ENCODE measurements around the gene KRT78.
"Not testable (repeated sequence)": the region's sequence is repeated elsewhere in the genome, so short reads cannot be mapped to it uniquely, and the experiment has no call there.

The KRT78 gene

GRCh38 chr12:52795694-52796428 is 52.9 kb downstream of the KRT78 start, which contains the start of gene KRT3:
TSS of gene KRT3 (minus strand) at chr12:52796117. CDS start at chr12:52796042, 75 bp downstream.
- no peak for DNase-seq

GRCh38 chr12:52795332-52795674 is 53.5 kb downstream of the KRT78 start:
- not testable (repeated sequence) for DNase-seq

- DNase-seq = no peak
These were observed 54.1 kb downstream of the KRT78 start for GRCh38 chr12:52794479-52795331.

- no peak for DNase-seq
These were observed 56.4 kb downstream of the KRT78 start for GRCh38 chr12:52792185-52793029.

- no peak for DNase-seq
These were observed 57.3 kb downstream of the KRT78 start for GRCh38 chr12:52791271-52792184.

- DNase-seq = no peak
These were observed 58.1 kb downstream of the KRT78 start for GRCh38 chr12:52790427-52791270.

GRCh38 chr12:52789637-52790426 is 59.0 kb downstream of the KRT78 start:
- DNase-seq = no peak

GRCh38 chr12:52788876-52789636 is 59.7 kb downstream of the KRT78 start:
- no peak for DNase-seq

GRCh38 chr12:52788192-52788875 is 60.5 kb downstream of the KRT78 start:
- DNase-seq = no peak

Measured in C1 segment of cervical spinal cord (tissue), 14 donors.